Measurements from ENCODE around the gene UBE2G2.

- TF ChIP-seq, protein P1, sequence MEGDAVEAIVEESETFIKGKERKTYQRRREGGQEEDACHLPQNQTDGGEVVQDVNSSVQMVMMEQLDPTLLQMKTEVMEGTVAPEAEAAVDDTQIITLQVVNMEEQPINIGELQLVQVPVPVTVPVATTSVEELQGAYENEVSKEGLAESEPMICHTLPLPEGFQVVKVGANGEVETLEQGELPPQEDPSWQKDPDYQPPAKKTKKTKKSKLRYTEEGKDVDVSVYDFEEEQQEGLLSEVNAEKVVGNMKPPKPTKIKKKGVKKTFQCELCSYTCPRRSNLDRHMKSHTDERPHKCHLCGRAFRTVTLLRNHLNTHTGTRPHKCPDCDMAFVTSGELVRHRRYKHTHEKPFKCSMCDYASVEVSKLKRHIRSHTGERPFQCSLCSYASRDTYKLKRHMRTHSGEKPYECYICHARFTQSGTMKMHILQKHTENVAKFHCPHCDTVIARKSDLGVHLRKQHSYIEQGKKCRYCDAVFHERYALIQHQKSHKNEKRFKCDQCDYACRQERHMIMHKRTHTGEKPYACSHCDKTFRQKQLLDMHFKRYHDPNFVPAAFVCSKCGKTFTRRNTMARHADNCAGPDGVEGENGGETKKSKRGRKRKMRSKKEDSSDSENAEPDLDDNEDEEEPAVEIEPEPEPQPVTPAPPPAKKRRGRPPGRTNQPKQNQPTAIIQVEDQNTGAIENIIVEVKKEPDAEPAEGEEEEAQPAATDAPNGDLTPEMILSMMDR (conservative IDR thresholded peaks at IDR 0.05; ENCODE audit: low read depth, low read length) = no peak; the same call in 1 of the 2 replicates
- no peak for TF ChIP-seq EZH2 (IDR thresholded peaks at IDR 0.05; ENCODE audit: borderline replicate concordance, low read depth, low read length, poor library complexity, severe bottlenecking)
Measured at GRCh38 chr21:44846224-44846484, 44.5 kb upstream of the UBE2G2 start.

Data from A673 (cell line).